HepG2 (cell line): ENCODE results near the gene ATP2A3. TPM values are rescaled to one million over a fixed set of nuclear protein-coding genes. Genes with fewer than 3 reads are reported as not detected.
A peak's percentile ranks its signal among the peaks of the same experiment; 100 is the strongest.

ENCODE experiments used
- ATAC-seq: fragments of 200-7000 bp; cut with Tn5 transposase; 3 replicates; pipeline ENCODE4 v1.9.1; 2020; ENCODE audit warnings: mild to moderate bottlenecking, moderate library complexity
- BruUV-seq: library from RNA; stranded (reverse); fragments of 400-500 nt; replicated peaks from 2 replicates; lab custom pipeline; 2021; lab: Mats Ljungman, UMichigan
- CTCF ChIA-PET: fragments of 300-600 bp; formaldehyde crosslinking; extraction: SDS; loops from one replicate; lab custom pipeline; 2021; ENCODE audit warnings: low total read pairs, inconsistent platforms, low intra/inter-chr PET ratio; lab: Yijun Ruan, JAX
- POLR2A ChIA-PET: fragments of 350-600 bp; sonication (Branson Sonifier 250); formaldehyde crosslinking; loops from one replicate; lab custom pipeline; 2020; ENCODE audit warnings: antibody characterized with exemption, inconsistent platforms; lab: Yijun Ruan, JAX
- DNase-seq: peaks from one replicate; pipeline ENCODE4 v3.0.0-alpha.2; 2015; ENCODE audit warnings: low spot score
- FAIRE-seq: peaks from 3 replicates; lab custom pipeline; 2011; peaks lifted over from hg19 to GRCh38; lab: Jason Lieb, UNC
- H2AFZ ChIP-seq: one replicate; pipeline ENCODE4 v1.6.1; 2011; ENCODE audit warnings: low read length, inconsistent platforms
- H3K27ac ChIP-seq: fragments of 300-600 bp; 3 replicates; pipeline ENCODE4 v1.8.0; 2011; ENCODE audit warnings: mixed run types, mild to moderate bottlenecking, mixed read lengths, low read length, inconsistent platforms; ENCODE audit not compliant: insufficient read depth; ENCODE audit errors: extremely low read length
- H3K27me3 ChIP-seq, 2 experiments: fragments of 200-600 bp in 1 of 2; 2 replicates in 1 of 2; 3 replicates in 1 of 2; pipeline versions ENCODE4 v1.6.0 to v1.8.0; 2011; ENCODE audit warnings: low read length in 2 of 2, mild to moderate bottlenecking in 2 of 2, moderate library complexity in 2 of 2, inconsistent platforms in 1 of 2; ENCODE audit not compliant: insufficient read depth in 2 of 2, control insufficient read depth in 1 of 2
- H3K36me3 ChIP-seq, 2 experiments: fragments of 200-600 bp in 1 of 2; replicated peaks in 1 of 2; 2 replicates in 1 of 2; 3 replicates in 1 of 2; pipeline versions ENCODE4 v1.5.1 to v1.8.0; 2011; ENCODE audit warnings: low read length in 2 of 2, inconsistent platforms in 1 of 2; ENCODE audit not compliant: insufficient read depth in 2 of 2, control insufficient read depth in 1 of 2
- H3K4me1 ChIP-seq: 2 replicates; pipeline ENCODE4 v1.5.1; 2012; ENCODE audit warnings: low read length, inconsistent platforms; ENCODE audit not compliant: insufficient read depth
- H3K4me2 ChIP-seq: 2 replicates; pipeline ENCODE4 v1.6.0; 2011; ENCODE audit warnings: low read depth, low read length, inconsistent platforms
- H3K4me3 ChIP-seq, 3 experiments: fragments of 200-600 bp in 1 of 3; sonication (generic), shearing (Covaris generic) in 1 of 3; replicated peaks in 1 of 3; 2 replicates each; pipeline ENCODE4 v1.5.1; 2011 to 2016; ENCODE audit warnings: low read length in 3 of 3, inconsistent platforms in 2 of 3, low read depth in 2 of 3, mild to moderate bottlenecking in 2 of 3, control low read depth in 1 of 3, mixed read lengths in 1 of 3; ENCODE audit not compliant: insufficient read depth in 1 of 3
- H3K79me2 ChIP-seq: one replicate; pipeline ENCODE4 v1.6.1; 2011; ENCODE audit warnings: low read length, inconsistent platforms; ENCODE audit not compliant: insufficient read depth
- H3K9ac ChIP-seq: 2 replicates; pipeline ENCODE4 v1.6.0; 2011; ENCODE audit warnings: mild to moderate bottlenecking, low read depth, low read length, inconsistent platforms; ENCODE audit not compliant: insufficient read depth
- H3K9me3 ChIP-seq: 2 replicates; pipeline ENCODE4 v1.5.1; 2012; ENCODE audit warnings: mild to moderate bottlenecking, low read length
- H4K20me1 ChIP-seq: 2 replicates; pipeline ENCODE4 v1.6.0; 2011; ENCODE audit warnings: inconsistent platforms, mild to moderate bottlenecking, low read length, moderate library complexity; ENCODE audit not compliant: insufficient read depth
- BHLHE40 ChIP-seq: IDR thresholded peaks from 2 replicates; pipeline ENCODE4 v1.6.1; 2011; ENCODE audit warnings: low read length, improper control_type of control experiment
- ELF3 ChIP-seq: IDR thresholded peaks from 2 replicates; pipeline ENCODE4 v1.6.1; 2016; ENCODE audit warnings: missing genetic modification reagents, missing compliant biosample characterization
- FOSL2 ChIP-seq: sonication (generic); formaldehyde crosslinking; IDR thresholded peaks from 2 replicates; pipeline ENCODE4 v1.4.0; 2020; ENCODE audit warnings: missing genetic modification reagents
- KDM4B ChIP-seq: sonication (generic); formaldehyde crosslinking; IDR thresholded peaks from 2 replicates; pipeline ENCODE4 v1.4.0; 2020; ENCODE audit warnings: missing genetic modification reagents
- KMT2A ChIP-seq: sonication (generic); formaldehyde crosslinking; IDR thresholded peaks from 2 replicates; pipeline ENCODE4 v1.4.0; 2020; ENCODE audit warnings: missing genetic modification reagents
- LCORL ChIP-seq, 2 experiments: fragments of 450-650 bp in 1 of 2; sonication (generic) in 1 of 2; formaldehyde crosslinking in 1 of 2; IDR thresholded peaks; 2 replicates each; pipeline versions ENCODE4 v1.5.0 to v1.6.1; 2017 to 2020; ENCODE audit warnings: antibody characterized with exemption in 1 of 2, missing genetic modification reagents in 1 of 2
- YY1 ChIP-seq: IDR thresholded peaks from 2 replicates; pipeline ENCODE4 v1.6.1; 2011; ENCODE audit warnings: low read length, low read depth, moderate library complexity, mild to moderate bottlenecking; ENCODE audit not compliant: insufficient read depth, insufficient replicate concordance
- ZBTB25 ChIP-seq: IDR thresholded peaks from 2 replicates; pipeline ENCODE4 v1.6.1; 2018; ENCODE audit warnings: missing genetic modification reagents
- ZNF260 ChIP-seq: sonication (generic); formaldehyde crosslinking; IDR thresholded peaks from 2 replicates; pipeline ENCODE4 v1.4.0; 2020; ENCODE audit warnings: missing genetic modification reagents, low read depth, mild to moderate bottlenecking, borderline replicate concordance
- ZNF598 ChIP-seq: sonication (generic); formaldehyde crosslinking; IDR thresholded peaks from 2 replicates; pipeline ENCODE4 v1.5.1; 2020; ENCODE audit warnings: mild to moderate bottlenecking, missing genetic modification reagents, borderline replicate concordance
- WGBS: methylation state at CpG from one replicate; pipeline ENCODE4 v1.1.6; 2017; ENCODE audit warnings: low lambda C conversion rate; 5-methylcytosine and 5-hydroxymethylcytosine counted together
- in situ Hi-C: cut with HindIII; loops from 2 replicates; pipeline ENCODE4 v1.10.0; 2017; ENCODE audit warnings: low pct_unique_long_range_greater_than_20kb; ENCODE audit not compliant: extremely low pct_ligation_motif_present
- intact Hi-C: fragments of 100-400 bp; cut with micrococcal nuclease; formaldehyde crosslinking; loops from one replicate; pipeline ENCODE4 v1.10.0; 2022; ENCODE audit not compliant: unreplicated experiment
- polyA plus RNA-seq, 8 experiments: library from polyadenylated mRNA; depleted of rRNA in 3 of 8; stranded (reverse) in 7 of 8; unstranded in 1 of 8; fragments of >200 nt; fragmentation: Illumina TruSeq in 4 of 8; extraction: Trizol in 4 of 8; gene quantifications; 2 replicates each; pipeline versions ENCODE4 v1.2.1 to v1.2.3, GENCODE V29; 2011 to 2016; ENCODE audit warnings: low read depth in 4 of 8, missing spikeins in 1 of 8, mixed read lengths in 1 of 8; ENCODE audit not compliant: insufficient read depth in 1 of 8
- total RNA-seq, 5 experiments: library from RNA; depleted of rRNA; stranded (reverse); fragments of >200 nt; fragmentation: Illumina TruSeq; extraction: Trizol; gene quantifications; 2 replicates each; pipeline ENCODE4 v1.2.3, GENCODE V29; 2016; ENCODE audit warnings: low read depth in 1 of 5
- TF ChIP-seq, protein P1 (sequence below): sonication (generic); formaldehyde crosslinking; conservative IDR thresholded peaks from 2 replicates; pipeline ENCODE4 v1.8.0; 2022; ENCODE audit warnings: low read depth, missing genetic modification reagents
- TF ChIP-seq, protein P2 (sequence below): sonication (generic); formaldehyde crosslinking; IDR thresholded peaks from 2 replicates; pipeline ENCODE4 v1.4.0; 2020; ENCODE audit warnings: mild to moderate bottlenecking, missing genetic modification reagents

Gene ATP2A3
- total and polyA plus RNA-seq, 2 of the 13 experiments (the other 11 are each of a cell fraction or from before 2014, with no cell fraction given), result 0.07 TPM; not detected in 1

DNA sequence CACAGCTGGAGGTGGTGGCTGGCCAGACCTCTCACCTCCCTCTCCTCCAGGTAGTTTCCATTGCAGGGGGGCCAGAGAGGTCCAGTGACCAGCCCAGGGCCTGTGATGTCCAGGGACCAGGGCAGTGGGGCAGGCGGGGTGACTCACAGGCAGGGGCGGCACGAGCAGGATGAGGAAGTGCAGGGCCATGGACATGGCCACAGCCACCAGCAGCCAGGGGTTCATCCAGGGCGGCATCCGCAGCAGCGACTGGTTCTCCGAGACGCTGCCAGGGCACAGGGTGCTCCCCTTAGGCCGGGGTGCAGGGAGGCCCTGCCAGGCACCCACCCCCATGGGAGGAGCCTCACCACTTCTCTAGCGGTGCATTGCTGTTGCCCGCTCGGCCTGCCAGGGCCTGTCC, 35.1 kb downstream of the ATP2A3 start:
- Histone ChIP-seq H4K20me1 (no peaks in the 10 kb centered on the region), H3K4me2 (no peak overlapping the region), H3K27me3 (peaks cover 18 to 47% of the 10 kb centered on the region in 2 experiments), H3K4me3 (no peak overlapping the region), H3K9ac (no peak overlapping the region), H3K4me1 (peaks cover 40% of the 10 kb centered on the region), H3K9me3 (no peaks in the 10 kb centered on the region), H3K79me2 (no peaks in the 10 kb centered on the region), H3K36me3 (no peaks in the 10 kb centered on the region), H3K27ac (no peak overlapping the region), H2AFZ (no peak overlapping the region)
- FAIRE-seq (no peak), DNase-seq (no peak), ATAC-seq (peak; percentile 20; the same call in 2 of the 3 replicates)
- WGBS, result 60% methylated on average over 1 of the region's 12 CpGs
- CTCF ChIA-PET, result no interaction called here
- no peak for TF ChIP-seq KDM4B (CRISPR knock-in tag)
- TF ChIP-seq ELF3 (CRISPR knock-in tag), result 0 out of 2 replicates have a peak, but pooled peaks have one; percentile 19
- TF ChIP-seq LCORL (IDR thresholded peaks at IDR 0.05), result no peak
- TF ChIP-seq LCORL (CRISPR knock-in tag; IDR thresholded peaks at IDR 0.05), result 0 out of 2 replicates have a peak, but pooled peaks have one; percentile 43
- peak; percentile 51; the same call in 1 of the 2 replicates for TF ChIP-seq BHLHE40
- TF ChIP-seq KMT2A (CRISPR knock-in tag), result no peak
- no peak for TF ChIP-seq ZNF598
- 0 out of 2 replicates have a peak, but pooled peaks have one; percentile 20 for TF ChIP-seq FOSL2 (CRISPR knock-in tag)
- no TSS peak for BruUV-seq
- POLR2A ChIA-PET, result interaction anchor here (0.8 kb wide), 1 partner anchor 75 kb away, joined by 3 read pairs; no protein-coding TSS in a partner anchor
- in situ Hi-C loops (no loop called here), intact Hi-C loops (no loop called here)

DNA sequence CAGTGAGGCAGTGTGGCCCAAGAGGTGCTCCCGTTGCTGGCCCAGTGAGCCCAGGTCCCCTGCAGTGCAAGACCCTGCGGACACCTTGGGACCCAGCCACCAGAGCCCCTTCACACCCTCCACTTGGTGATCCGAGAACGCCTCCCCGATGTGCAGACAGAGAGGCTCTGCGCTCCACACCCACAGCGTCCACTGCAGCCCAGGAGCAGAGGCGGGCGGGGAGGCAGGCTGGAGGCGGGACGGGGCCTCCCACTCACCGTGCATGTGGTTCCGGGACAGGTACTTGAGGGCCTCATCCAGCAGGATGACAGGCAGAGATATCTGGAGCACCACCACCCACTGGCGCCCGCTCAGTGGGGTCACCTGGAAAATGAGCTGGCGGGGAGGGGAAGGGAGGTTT, 35.8 kb downstream of the ATP2A3 start:
- CTCF ChIA-PET, result no interaction called here
- Histone ChIP-seq H3K27me3 (peaks cover 18 to 55% of the 10 kb centered on the region in 2 experiments), H3K27ac (no peak overlapping the region), H3K4me3 (no peak overlapping the region), H3K4me2 (no peak overlapping the region), H3K4me1 (peaks cover 40% of the 10 kb centered on the region), H3K9ac (no peak overlapping the region), H3K9me3 (no peaks in the 10 kb centered on the region), H4K20me1 (no peaks in the 10 kb centered on the region), H3K79me2 (no peaks in the 10 kb centered on the region), H2AFZ (no peak overlapping the region), H3K36me3 (no peaks in the 10 kb centered on the region)
- 12% methylated on average over 10 of the region's 16 CpGs for WGBS
- in situ Hi-C loops, result no loop called here
- no TSS peak for BruUV-seq
- ATAC-seq (peak; percentile 19; the same call in 2 of the 3 replicates), FAIRE-seq (no peak), DNase-seq (no peak)
- POLR2A ChIA-PET, result interaction anchor here (0.8 kb wide), 1 partner anchor 76 kb away, joined by 3 read pairs; no protein-coding TSS in a partner anchor
- intact Hi-C loops, result no loop called here
- TF ChIP-seq ZNF260 (CRISPR knock-in tag) (no peak), YY1 (no peak), ZBTB25 (CRISPR knock-in tag) (no peak)
- TF ChIP-seq, protein P1, sequence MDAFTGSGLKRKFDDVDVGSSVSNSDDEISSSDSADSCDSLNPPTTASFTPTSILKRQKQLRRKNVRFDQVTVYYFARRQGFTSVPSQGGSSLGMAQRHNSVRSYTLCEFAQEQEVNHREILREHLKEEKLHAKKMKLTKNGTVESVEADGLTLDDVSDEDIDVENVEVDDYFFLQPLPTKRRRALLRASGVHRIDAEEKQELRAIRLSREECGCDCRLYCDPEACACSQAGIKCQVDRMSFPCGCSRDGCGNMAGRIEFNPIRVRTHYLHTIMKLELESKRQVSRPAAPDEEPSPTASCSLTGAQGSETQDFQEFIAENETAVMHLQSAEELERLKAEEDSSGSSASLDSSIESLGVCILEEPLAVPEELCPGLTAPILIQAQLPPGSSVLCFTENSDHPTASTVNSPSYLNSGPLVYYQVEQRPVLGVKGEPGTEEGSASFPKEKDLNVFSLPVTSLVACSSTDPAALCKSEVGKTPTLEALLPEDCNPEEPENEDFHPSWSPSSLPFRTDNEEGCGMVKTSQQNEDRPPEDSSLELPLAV (CRISPR knock-in tag), result no peak
- TF ChIP-seq, protein P2, sequence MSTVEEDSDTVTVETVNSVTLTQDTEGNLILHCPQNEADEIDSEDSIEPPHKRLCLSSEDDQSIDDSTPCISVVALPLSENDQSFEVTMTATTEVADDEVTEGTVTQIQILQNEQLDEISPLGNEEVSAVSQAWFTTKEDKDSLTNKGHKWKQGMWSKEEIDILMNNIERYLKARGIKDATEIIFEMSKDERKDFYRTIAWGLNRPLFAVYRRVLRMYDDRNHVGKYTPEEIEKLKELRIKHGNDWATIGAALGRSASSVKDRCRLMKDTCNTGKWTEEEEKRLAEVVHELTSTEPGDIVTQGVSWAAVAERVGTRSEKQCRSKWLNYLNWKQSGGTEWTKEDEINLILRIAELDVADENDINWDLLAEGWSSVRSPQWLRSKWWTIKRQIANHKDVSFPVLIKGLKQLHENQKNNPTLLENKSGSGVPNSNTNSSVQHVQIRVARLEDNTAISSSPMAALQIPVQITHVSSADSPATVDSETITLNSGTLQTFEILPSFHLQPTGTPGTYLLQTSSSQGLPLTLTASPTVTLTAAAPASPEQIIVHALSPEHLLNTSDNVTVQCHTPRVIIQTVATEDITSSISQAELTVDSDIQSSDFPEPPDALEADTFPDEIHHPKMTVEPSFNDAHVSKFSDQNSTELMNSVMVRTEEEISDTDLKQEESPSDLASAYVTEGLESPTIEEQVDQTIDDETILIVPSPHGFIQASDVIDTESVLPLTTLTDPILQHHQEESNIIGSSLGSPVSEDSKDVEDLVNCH (CRISPR knock-in tag), result no peak
